CD4-positive, alpha-beta memory T cell (primary cell): ENCODE data around the gene GRID2. TPM values are rescaled to one million over a fixed set of nuclear protein-coding genes. Genes with fewer than 3 reads are reported as not detected.

Experiments
- CTCF ChIA-PET: fragments of 350-600 bp; sonication (Branson Sonifier 250); formaldehyde crosslinking; loops from one replicate; lab custom pipeline; 2021; ENCODE audit warnings: inconsistent platforms; ENCODE audit not compliant: partially characterized antibody; lab: Charles Lee
- POLR2A ChIA-PET: fragments of 350-600 bp; sonication (Branson Sonifier 250); formaldehyde crosslinking; loops from one replicate; lab custom pipeline; 2021; ENCODE audit not compliant: partially characterized antibody; lab: Charles Lee
- DNase-seq, 5 donors: peaks; one replicate each; pipeline versions ENCODE4 v3.0.0 to v3.0.0-alpha.2; 2020 to 2022; ENCODE audit warnings: mixed read lengths in 1 of 5
- H3K27ac ChIP-seq: one replicate; pipeline ENCODE4 v1.7.0; 2013; ENCODE audit warnings: low read depth, low read length
- H3K27me3 ChIP-seq: 2 replicates; pipeline ENCODE4 v1.7.0; 2013; ENCODE audit warnings: mild to moderate bottlenecking, low read length, moderate library complexity; ENCODE audit not compliant: insufficient read depth
- H3K36me3 ChIP-seq: 2 replicates; pipeline ENCODE4 v1.7.0; 2013; ENCODE audit warnings: mild to moderate bottlenecking, low read length, moderate library complexity; ENCODE audit not compliant: insufficient read depth
- H3K4me1 ChIP-seq: 2 replicates; pipeline ENCODE4 v1.7.0; 2013; ENCODE audit warnings: mild to moderate bottlenecking, low read length, moderate library complexity; ENCODE audit not compliant: insufficient read depth
- H3K4me3 ChIP-seq, 2 donors: one replicate each; pipeline ENCODE4 v1.7.0; 2013; ENCODE audit warnings: low read length in 2 of 2, mild to moderate bottlenecking in 1 of 2
- H3K9me3 ChIP-seq, 2 donors: one replicate each; pipeline ENCODE4 v1.7.0; 2013; ENCODE audit warnings: low read length in 2 of 2, control low read depth in 1 of 2; ENCODE audit not compliant: control insufficient read depth in 1 of 2
- H3K27ac Mint-ChIP-seq, 7 donors: one replicate each; pipeline ENCODE4 v1.8.0; 2020 to 2021; ENCODE audit warnings: mixed read lengths in 7 of 7, mild to moderate bottlenecking in 6 of 7, inconsistent platforms in 3 of 7, moderate library complexity in 3 of 7
- H3K27me3 Mint-ChIP-seq, 2 donors: one replicate each; pipeline ENCODE4 v1.8.0; 2020 to 2021; ENCODE audit warnings: mixed read lengths in 2 of 2
- H3K36me3 Mint-ChIP-seq, 2 donors: one replicate each; pipeline ENCODE4 v1.8.0; 2020 to 2021; ENCODE audit warnings: mixed read lengths in 2 of 2, inconsistent platforms in 1 of 2, mild to moderate bottlenecking in 1 of 2
- H3K4me1 Mint-ChIP-seq, 4 donors: one replicate each; pipeline ENCODE4 v1.8.0; 2020 to 2021; ENCODE audit warnings: mixed read lengths in 4 of 4, mild to moderate bottlenecking in 1 of 4
- H3K4me3 Mint-ChIP-seq, 8 donors: one replicate each; pipeline ENCODE4 v1.8.0; 2020 to 2021; ENCODE audit warnings: mixed read lengths in 8 of 8, mild to moderate bottlenecking in 7 of 8, moderate library complexity in 6 of 8, inconsistent platforms in 3 of 8
- H3K9me3 Mint-ChIP-seq, 8 donors: one replicate each; pipeline ENCODE4 v1.8.0; 2020 to 2021; ENCODE audit warnings: mixed read lengths in 8 of 8, mild to moderate bottlenecking in 5 of 8, inconsistent platforms in 3 of 8, moderate library complexity in 1 of 8
- intact Hi-C: fragments of 100-400 bp; cut with micrococcal nuclease; formaldehyde crosslinking; loops from one replicate; pipeline ENCODE4 v1.15.1; 2023
- polyA plus RNA-seq, 2 donors: library from polyadenylated mRNA; unstranded; fragments of 300-500 nt; fragmentation: Illumina TruSeq; gene quantifications; one replicate each; pipeline ENCODE4 v1.2.3, GENCODE V29; 2021
- total RNA-seq, 2 experiments: library from RNA; stranded (reverse); gene quantifications; one replicate each; pipeline ENCODE4 v1.2.3, GENCODE V29; 2021

GRID2 gene
- total and polyA plus RNA-seq, 4 experiments from 2014 or later = not detected

DNA sequence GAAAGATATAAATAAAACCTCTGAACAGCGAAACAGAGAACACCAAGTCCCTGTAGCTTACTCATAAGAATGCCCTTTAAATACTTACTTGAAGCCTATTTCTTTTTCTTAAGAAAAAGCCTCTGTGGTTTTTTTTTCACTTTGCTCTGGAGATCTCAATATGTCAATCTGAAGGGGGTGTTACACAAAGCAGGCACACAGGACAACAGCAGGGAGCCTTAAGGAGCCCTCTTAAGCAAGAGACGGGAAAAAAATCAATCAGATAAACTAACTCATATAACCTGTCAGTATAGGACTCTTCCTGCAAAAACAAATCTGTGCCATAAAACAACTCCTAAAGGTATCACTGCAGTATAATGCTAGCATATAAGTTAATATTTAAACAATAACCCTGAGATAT lies 913.7 kb downstream of the GRID2 start:
- ChIA-PET CTCF (no interaction called here), POLR2A (no interaction called here)
- Mint-ChIP-seq H3K4me1 (no peaks in the 10 kb centered on the region), H3K27me3 (no peaks in the 10 kb centered on the region), H3K9me3 (peaks cover 0 to 7% (median under 1%) of the 10 kb centered on the region in 8 donors), H3K36me3 (no peaks in the 10 kb centered on the region), H3K4me3 (no peak overlapping the region), H3K27ac (no peak overlapping the region)
- Histone ChIP-seq H3K4me3 (no peak overlapping the region), H3K36me3 (no peaks in the 10 kb centered on the region), H3K27me3 (no peaks in the 10 kb centered on the region), H3K27ac (no peak overlapping the region), H3K9me3 (no peaks in the 10 kb centered on the region), H3K4me1 (no peaks in the 10 kb centered on the region)
- intact Hi-C loops = no loop called here
- no peak for DNase-seq

DNA sequence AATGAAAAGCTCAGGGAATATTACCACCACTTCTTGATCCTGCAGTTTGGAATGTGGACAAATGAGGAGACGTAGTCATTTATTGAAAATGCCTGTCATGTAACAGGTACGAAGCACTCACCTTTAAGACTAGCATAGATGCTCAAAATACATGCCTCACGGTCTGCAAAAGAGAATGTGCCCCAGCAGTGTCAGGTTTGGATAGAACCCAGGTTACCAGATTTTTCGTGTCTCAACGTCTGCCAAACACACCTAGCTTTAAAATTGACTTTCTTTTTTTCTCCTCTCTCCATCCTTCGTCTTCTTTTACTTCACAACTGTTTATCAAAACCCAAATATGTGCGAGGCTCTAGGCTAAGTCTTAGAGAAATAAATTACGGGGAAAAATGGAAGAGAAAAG lies 918.0 kb downstream of the GRID2 start:
- Histone ChIP-seq H3K4me1 (no peaks in the 10 kb centered on the region), H3K27me3 (no peaks in the 10 kb centered on the region), H3K4me3 (no peak overlapping the region), H3K9me3 (peaks cover 0 to 8% of the 10 kb centered on the region in 2 donors), H3K36me3 (no peaks in the 10 kb centered on the region), H3K27ac (no peak overlapping the region)
- no peak for DNase-seq
- POLR2A ChIA-PET = no interaction called here
- H3K36me3 Mint-ChIP-seq = no peaks in the 10 kb centered on the region
- no peaks in the 10 kb centered on the region for H3K27me3 Mint-ChIP-seq
- peaks cover 0 to 11% (median 3%) of the 10 kb centered on the region in 8 donors for H3K9me3 Mint-ChIP-seq
- H3K4me3 Mint-ChIP-seq = no peak overlapping the region
- intact Hi-C loops = no loop called here
- no peak overlapping the region for H3K27ac Mint-ChIP-seq
- H3K4me1 Mint-ChIP-seq = no peaks in the 10 kb centered on the region
- CTCF ChIA-PET = no interaction called here

DNA sequence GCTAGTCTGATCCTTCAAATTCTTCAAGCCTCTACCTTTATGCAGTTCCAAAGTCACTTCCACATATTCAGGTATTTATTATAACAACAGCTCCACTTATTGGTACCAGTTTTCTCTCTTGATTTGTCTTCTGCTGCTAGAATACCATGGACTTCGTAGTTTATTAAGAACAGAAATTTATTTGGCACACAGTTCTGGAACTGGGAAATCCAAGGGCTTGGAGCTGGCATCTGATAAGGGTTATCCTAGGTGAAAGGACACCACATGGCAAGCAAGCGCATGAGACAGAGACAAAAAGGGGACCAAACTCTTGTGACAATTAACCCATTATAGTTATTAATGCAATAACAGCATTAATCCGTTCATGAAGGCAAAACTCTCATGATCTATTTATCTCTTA lies 924.3 kb downstream of the GRID2 start:
- Histone ChIP-seq H3K27ac (no peak overlapping the region), H3K36me3 (no peaks in the 10 kb centered on the region), H3K9me3 (peaks cover 0 to 10% of the 10 kb centered on the region in 2 donors), H3K27me3 (no peaks in the 10 kb centered on the region), H3K4me1 (no peaks in the 10 kb centered on the region), H3K4me3 (no peak overlapping the region)
- ChIA-PET POLR2A (no interaction called here), CTCF (no interaction called here)
- H3K9me3 Mint-ChIP-seq = peaks cover 2 to 8% (median 5%) of the 10 kb centered on the region in 8 donors
- intact Hi-C loops = no loop called here
- no peaks in the 10 kb centered on the region for H3K4me1 Mint-ChIP-seq
- H3K27ac Mint-ChIP-seq = no peak overlapping the region
- DNase-seq = no peak
- H3K4me3 Mint-ChIP-seq = no peak overlapping the region
- H3K27me3 Mint-ChIP-seq = no peaks in the 10 kb centered on the region
- no peaks in the 10 kb centered on the region for H3K36me3 Mint-ChIP-seq

DNA sequence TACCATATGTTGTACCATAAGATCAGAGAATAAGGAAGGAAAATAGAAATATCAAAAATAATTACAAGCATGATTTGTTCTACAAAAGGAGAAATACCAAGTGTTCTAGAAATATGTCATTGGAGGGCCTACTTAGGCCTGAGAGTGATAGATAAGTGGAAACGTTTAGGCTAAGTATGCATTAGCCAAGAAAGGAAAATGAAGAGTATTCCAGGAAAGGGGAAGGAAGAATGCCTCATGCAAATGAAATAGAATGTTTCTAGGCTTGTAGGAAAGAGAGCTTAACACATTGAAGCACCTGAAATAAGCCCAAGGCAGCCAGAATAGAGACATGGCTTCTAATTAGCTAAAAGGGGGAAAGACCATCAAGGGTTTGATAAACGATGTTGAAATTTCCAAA lies 929.1 kb downstream of the GRID2 start:
- Histone ChIP-seq H3K36me3 (no peaks in the 10 kb centered on the region), H3K27me3 (no peaks in the 10 kb centered on the region), H3K4me1 (no peaks in the 10 kb centered on the region), H3K27ac (no peak overlapping the region), H3K4me3 (no peak overlapping the region), H3K9me3 (peaks cover 0 to 4% of the 10 kb centered on the region in 2 donors)
- ChIA-PET POLR2A (no interaction called here), CTCF (no interaction called here)
- Mint-ChIP-seq H3K4me1 (no peaks in the 10 kb centered on the region), H3K36me3 (no peaks in the 10 kb centered on the region), H3K27ac (no peak overlapping the region), H3K27me3 (no peaks in the 10 kb centered on the region), H3K9me3 (peaks cover 0 to 8% (median 2%) of the 10 kb centered on the region in 8 donors), H3K4me3 (no peak overlapping the region)
- intact Hi-C loops = no loop called here
- DNase-seq = no peak

DNA sequence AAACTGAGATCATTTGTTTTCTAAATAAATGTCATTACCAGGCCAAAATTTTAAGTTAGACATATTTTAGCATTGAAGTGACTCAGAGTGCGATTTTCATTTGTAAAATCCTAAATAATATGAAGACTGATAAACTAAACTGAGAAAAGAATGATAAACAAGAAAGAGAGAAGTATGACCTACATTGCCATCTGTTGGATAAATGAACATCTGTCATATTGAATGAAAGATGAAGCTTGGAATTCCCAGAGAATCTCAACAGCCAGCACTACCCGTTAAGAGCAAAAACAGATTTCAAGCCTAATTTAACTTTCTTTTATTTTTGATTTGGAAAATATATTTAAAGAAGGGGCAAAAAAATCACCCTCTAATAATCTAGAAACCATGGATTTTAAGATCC lies 933.8 kb downstream of the GRID2 start:
- Histone ChIP-seq H3K4me3 (no peak overlapping the region), H3K27me3 (no peaks in the 10 kb centered on the region), H3K36me3 (no peaks in the 10 kb centered on the region), H3K4me1 (no peaks in the 10 kb centered on the region), H3K9me3 (no peaks in the 10 kb centered on the region), H3K27ac (no peak overlapping the region)
- no peaks in the 10 kb centered on the region for H3K36me3 Mint-ChIP-seq
- ChIA-PET POLR2A (no interaction called here), CTCF (no interaction called here)
- no peaks in the 10 kb centered on the region for H3K27me3 Mint-ChIP-seq
- intact Hi-C loops = no loop called here
- peaks cover 0 to 8% (median 2%) of the 10 kb centered on the region in 8 donors for H3K9me3 Mint-ChIP-seq
- H3K4me1 Mint-ChIP-seq = no peaks in the 10 kb centered on the region
- H3K4me3 Mint-ChIP-seq = no peak overlapping the region
- H3K27ac Mint-ChIP-seq = no peak overlapping the region
- DNase-seq = no peak

DNA sequence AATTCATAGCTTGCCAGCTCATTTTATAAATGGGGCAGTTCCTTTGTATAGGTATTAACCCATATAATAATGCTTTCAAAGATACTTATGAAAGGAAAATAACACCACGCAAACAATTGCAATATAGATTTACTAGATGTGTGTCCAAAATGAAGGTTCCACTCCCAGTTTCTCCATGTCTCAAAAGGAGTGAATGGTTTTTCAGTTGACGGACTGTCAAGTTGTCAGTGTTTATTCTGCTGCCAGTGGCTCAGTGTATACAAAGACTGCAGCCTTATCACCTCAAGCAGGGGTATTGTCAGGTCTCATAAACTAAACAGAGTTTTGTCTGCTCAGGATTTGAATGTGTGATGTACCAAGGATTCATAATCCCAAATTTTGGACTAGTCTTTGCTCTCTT lies 939.5 kb downstream of the GRID2 start:
- CTCF ChIA-PET = no interaction called here
- H3K27me3 ChIP-seq = no peaks in the 10 kb centered on the region
- DNase-seq = no peak
- H3K4me3 ChIP-seq = no peak overlapping the region
- no peaks in the 10 kb centered on the region for H3K4me1 ChIP-seq
- H3K36me3 Mint-ChIP-seq = no peaks in the 10 kb centered on the region
- no peaks in the 10 kb centered on the region for H3K4me1 Mint-ChIP-seq
- no peaks in the 10 kb centered on the region for H3K9me3 ChIP-seq
- H3K27me3 Mint-ChIP-seq = no peaks in the 10 kb centered on the region
- H3K27ac ChIP-seq = no peak overlapping the region
- POLR2A ChIA-PET = no interaction called here
- no peak overlapping the region for H3K4me3 Mint-ChIP-seq
- H3K36me3 ChIP-seq = no peaks in the 10 kb centered on the region
- intact Hi-C loops = no loop called here
- H3K9me3 Mint-ChIP-seq = peaks cover 0 to 8% (median 3%) of the 10 kb centered on the region in 8 donors
- no peak overlapping the region for H3K27ac Mint-ChIP-seq

DNA sequence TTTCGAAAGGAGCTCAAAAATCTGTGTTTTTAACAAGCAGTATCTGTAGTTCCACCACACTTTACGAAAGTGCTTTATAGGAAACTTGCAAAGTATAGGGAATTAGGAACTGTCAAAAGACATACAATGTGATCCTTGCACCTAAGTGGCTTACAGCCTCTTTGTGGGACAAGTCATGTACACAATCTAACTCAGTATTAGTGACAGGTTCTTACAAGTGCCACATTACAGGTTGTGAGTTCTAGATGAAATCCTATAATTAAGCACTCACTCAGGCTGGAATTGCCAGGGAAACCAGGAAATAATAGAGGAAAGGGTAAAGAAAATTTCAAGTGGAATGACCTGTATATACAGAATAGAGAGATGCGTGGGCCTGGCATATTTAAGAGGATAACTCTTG lies 957.4 kb downstream of the GRID2 start:
- intact Hi-C loops = no loop called here
- Histone ChIP-seq H3K27ac (no peak overlapping the region), H3K27me3 (no peaks in the 10 kb centered on the region), H3K4me1 (no peaks in the 10 kb centered on the region), H3K36me3 (no peaks in the 10 kb centered on the region), H3K9me3 (no peaks in the 10 kb centered on the region), H3K4me3 (no peak overlapping the region)
- Mint-ChIP-seq H3K4me3 (no peak overlapping the region), H3K27ac (no peak overlapping the region), H3K9me3 (peaks cover 0 to 4% (median 0%) of the 10 kb centered on the region in 8 donors), H3K4me1 (no peaks in the 10 kb centered on the region), H3K36me3 (no peaks in the 10 kb centered on the region), H3K27me3 (no peaks in the 10 kb centered on the region)
- ChIA-PET CTCF (no interaction called here), POLR2A (no interaction called here)
- no peak for DNase-seq

DNA sequence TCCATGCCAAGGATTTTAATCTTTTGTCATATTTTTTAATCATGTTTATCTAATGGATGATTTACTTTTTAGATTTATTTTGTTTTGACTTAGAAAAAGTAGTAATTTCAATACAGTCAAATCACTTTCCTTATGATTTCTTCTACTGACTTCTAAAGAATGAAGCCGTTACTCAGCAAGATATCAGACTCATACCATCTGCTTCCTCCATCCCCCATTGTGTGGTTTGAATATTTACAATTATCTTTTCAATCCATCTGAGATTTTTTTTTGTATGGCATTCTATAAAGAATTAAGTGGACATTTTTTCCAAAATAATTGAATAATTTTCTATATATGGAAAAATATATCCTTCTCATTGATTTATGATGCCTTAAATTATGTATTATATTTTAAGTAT lies 959.4 kb downstream of the GRID2 start:
- H3K4me1 ChIP-seq = no peaks in the 10 kb centered on the region
- no peaks in the 10 kb centered on the region for H3K36me3 ChIP-seq
- ChIA-PET POLR2A (no interaction called here), CTCF (no interaction called here)
- no peaks in the 10 kb centered on the region for H3K4me1 Mint-ChIP-seq
- peaks cover 0 to 4% (median 3%) of the 10 kb centered on the region in 8 donors for H3K9me3 Mint-ChIP-seq
- intact Hi-C loops = no loop called here
- no peaks in the 10 kb centered on the region for H3K36me3 Mint-ChIP-seq
- no peak for DNase-seq
- no peak overlapping the region for H3K4me3 Mint-ChIP-seq
- H3K27ac ChIP-seq = no peak overlapping the region
- H3K27me3 Mint-ChIP-seq = no peaks in the 10 kb centered on the region
- H3K27me3 ChIP-seq = no peaks in the 10 kb centered on the region
- H3K4me3 ChIP-seq = no peak overlapping the region
- no peak overlapping the region for H3K27ac Mint-ChIP-seq
- no peaks in the 10 kb centered on the region for H3K9me3 ChIP-seq
